HS-5 (cell line): ENCODE measurements around the gene CASP2.
"Not testable (repeated sequence)": the region's sequence is repeated elsewhere in the genome, so short reads cannot be mapped to it uniquely, and the experiment has no call there.

ENCODE experiments used
- DNase-seq: peaks from one replicate; pipeline ENCODE4 v3.0.0-alpha.2; 2012; ENCODE audit warnings: low read depth

CASP2 gene

DNA sequence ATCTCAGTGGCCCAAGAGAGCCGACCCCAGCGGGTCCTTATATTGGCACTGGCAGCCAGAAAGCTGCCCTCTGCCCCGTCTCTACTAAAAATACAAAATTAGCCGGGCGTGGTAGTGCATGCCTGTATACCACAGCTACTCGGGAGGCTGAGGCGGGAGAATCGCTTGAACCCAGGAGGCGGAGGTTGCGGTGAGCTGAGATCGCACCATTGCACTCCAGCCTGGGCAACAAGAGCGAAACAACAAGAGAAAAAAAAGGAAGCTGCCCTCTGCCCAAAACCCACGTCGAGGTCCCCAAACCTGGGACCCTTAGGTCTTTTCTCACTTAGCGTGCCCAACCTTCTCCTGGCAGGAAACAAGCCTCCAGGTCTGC is 24.0 kb upstream of the CASP2 start:
- DNase-seq: not testable (repeated sequence)

DNA sequence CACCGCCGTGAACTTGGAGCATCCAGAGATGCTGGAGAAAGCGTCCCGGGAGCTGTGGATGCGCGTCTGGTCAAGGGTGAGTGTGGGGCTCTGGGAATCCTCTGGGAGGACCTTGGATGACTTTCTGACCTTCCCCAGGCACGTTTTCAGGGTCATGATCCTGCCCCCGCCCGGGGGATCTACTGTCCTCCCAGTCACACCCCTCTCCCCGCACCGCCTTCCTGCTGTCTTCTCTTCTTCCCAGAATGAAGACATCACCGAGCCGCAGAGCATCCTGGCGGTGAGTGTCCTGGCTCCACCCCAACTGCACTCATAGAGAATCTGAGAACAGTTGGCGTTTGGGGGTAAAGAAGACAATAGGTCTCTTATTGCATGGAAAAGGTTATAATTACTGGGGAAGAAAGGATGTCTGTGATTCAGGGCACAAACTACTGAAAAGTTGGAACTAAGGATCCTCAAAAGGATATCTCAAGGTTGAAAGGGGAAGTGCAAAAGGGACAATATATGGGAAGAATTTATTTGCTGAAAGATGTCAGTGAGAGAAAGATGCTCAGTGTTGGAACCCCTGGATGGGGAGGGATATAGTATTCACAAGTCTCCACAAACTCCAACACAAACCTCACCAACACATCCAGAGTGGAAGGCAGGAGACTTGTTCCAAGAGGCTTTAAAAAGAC is 23.0 kb upstream of the CASP2 start:
- no peak for DNase-seq

DNA sequence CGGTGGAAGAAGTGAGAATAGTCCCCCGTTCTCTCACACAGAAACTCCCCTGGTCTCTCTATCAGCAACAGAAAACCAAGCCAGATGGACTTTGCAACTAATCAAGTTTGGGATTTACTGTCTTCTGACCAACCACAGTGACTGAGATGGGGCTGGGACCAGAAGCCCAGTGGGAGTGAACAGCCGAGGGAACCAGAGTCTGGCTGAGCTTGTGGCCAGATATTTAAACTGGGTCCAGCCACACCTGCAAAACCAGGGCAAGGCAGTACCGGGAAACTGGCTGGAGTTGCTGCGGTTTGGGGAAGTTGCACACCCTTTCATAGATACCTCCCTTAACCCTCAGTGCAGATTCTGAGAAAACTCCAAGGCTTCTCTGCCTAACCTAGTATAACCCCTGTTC is 18.9 kb upstream of the CASP2 start:
- DNase-seq: no peak

DNA sequence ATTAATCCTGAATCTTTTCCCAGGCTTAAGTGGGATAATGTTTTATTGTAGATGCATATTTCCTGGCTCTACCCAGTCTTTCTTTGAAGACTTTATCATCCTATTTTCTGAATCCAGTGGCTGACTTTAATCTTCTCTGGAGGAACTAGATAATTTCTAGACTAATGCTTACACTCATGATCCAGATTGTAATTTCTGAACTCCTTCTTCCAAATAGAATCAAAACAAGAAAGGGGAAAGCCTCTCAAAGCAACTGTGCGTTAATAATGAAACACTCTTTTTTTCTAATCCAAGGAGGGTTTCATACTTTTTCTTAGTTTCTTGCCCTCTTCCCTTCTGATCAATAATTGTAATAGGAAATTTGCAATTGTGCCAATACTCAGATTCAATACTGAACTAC is 16.9 kb upstream of the CASP2 start:
- DNase-seq: no peak

DNA sequence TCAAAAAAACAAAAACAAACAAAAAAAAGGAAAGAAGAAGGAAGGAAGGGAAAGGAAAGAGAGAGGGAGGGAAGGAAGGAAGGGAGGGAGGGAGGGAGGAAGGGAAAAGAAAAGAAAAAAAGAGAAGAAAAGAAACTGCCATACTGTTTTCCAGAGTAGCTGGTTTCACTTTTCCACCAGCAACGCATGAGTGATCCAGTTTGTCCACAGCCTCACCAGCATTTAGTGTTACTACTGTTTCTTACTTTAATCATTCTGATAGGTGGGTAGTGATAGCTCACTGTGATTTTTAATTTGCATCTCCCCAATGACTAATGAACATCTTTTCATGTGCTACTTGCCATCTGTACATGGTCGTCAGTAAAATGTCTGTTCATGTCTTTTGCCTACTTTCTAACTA is 15.3 kb upstream of the CASP2 start:
- DNase-seq: no peak

DNA sequence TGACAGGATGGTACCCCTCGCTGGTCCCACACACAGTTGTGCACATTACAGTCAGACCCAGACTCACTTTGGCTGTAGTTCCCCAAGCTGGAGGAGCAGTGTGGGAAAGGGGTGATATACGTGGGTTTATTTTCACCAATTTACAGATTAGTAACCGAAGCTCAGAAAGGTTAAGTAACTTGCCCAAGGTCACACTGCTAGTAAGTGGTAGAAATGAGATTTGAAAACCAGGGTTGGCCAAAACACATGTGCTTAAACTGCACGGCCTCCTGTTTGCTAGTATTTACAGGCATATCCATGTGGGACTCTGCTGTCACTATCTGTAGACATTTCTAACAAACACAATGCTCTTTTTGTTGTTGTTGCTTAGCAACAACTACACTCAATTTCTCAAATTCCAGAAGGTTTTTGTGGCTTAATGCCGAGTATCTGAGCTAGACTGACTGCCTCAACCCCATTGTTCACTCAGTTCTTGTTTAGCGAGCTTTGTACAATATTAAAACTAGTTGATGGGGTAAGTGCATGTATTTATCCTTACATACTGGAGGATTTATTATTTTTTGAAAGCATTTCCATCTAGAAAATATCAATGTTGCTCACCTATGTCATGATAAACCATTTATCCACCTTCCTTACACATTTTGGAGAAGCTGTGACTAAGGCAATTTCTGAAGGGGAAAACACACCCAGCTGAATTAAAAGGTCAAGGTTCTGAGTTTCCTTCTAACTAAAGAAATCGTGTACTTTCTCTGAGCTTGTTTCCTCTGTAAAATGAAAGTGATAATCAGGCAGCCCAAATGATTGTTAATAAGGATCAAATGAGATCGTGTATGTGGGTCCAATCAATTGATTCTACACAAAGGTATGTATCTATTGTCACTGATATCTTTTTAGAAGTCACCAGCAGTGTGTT is 8.7 kb upstream of the CASP2 start:
- no peak for DNase-seq

DNA sequence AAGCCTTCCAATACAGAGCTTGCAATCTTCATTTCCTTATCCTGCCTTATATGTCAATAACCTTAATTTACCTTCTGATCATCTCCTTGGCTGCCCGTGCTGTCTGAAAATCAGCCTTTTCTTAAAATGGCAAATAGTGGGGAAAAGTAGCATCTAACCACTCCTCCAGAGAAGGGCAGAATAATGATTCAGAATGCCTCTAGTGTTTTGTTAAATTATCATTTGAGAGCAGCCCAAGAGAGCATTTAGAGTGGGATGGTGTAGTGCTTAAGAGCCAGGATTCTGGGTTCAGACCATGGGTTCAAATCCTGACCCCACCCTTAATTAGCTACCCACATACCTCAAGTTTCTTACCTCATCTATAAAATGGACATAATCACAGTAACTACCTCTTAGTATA is 8.0 kb upstream of the CASP2 start:
- no peak for DNase-seq

DNA sequence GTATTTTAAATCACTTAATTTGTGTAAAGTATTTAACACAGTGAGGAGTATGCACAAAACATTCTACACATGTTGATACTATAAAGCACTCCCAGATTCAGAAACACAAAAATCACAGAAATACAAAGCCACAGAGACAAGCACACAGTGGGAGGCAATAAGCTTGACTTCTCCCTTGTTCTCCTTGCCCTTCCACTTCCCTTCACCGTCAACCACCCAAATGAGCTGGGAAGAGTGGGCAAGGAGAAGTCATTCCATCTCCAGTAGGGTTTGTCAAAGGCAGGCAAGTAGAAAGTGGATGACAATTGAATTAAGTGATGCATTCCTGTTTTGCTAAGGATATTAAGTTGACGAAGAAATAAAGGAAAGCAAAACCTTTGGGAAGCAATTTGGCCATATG is 7.6 kb upstream of the CASP2 start:
- no peak for DNase-seq

DNA sequence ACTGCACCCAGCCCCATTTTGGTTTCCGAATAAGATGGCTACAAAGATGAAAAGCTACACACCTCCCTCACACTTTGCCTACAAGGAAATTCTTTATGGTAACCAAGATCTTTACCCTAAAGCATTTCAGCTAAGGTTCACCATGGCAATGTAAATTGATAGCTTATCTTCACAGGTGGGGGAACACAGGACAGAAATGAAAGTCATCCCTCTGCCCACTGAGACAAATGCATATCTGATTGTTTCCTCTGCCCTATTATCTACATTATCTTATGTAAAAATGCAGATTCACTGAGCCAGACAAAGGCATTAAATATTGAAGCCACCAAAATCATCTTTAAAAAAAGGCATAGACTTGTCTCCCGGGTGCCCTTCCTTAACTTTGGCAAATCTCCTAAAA is 6.6 kb upstream of the CASP2 start:
- DNase-seq: no peak

DNA sequence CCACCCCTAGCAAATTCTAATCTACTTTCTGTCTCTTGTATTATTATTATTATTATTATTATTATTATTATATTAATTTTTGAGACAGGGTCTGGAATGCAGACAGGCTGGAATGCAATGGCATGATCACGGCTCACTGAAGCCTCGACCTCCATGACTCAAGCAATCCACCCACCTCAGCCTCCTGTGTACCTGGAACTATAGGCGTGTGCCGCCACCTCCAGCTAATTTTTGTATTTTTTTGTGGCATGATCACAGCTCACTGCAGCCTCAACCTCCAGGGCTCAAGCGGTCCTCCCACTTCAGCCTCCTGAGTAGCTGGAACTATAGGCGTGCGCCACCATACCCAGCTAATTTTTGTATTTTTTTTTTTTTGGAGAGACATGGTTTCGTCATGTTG is 6.0 kb upstream of the CASP2 start:
- DNase-seq: no peak

DNA sequence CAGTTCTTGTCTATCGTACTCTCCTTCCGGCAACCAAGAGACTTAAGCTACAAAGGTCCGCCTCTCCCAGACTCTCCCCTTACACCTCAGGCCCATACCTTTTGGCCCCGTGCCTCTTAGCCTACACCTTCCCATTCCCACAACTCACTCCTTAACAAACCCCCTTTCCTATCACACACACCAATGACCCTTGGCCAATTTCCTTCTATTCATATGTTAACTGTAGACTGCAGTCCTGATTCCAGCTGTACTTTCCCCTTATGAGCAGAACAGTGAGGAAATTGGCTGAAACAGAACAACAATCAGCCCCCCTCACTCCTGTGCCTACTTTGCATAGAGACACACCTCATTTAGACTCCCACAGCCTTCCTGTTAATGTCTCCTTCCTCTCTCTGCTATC is 4.8 kb upstream of the CASP2 start:
- DNase-seq: no peak

DNA sequence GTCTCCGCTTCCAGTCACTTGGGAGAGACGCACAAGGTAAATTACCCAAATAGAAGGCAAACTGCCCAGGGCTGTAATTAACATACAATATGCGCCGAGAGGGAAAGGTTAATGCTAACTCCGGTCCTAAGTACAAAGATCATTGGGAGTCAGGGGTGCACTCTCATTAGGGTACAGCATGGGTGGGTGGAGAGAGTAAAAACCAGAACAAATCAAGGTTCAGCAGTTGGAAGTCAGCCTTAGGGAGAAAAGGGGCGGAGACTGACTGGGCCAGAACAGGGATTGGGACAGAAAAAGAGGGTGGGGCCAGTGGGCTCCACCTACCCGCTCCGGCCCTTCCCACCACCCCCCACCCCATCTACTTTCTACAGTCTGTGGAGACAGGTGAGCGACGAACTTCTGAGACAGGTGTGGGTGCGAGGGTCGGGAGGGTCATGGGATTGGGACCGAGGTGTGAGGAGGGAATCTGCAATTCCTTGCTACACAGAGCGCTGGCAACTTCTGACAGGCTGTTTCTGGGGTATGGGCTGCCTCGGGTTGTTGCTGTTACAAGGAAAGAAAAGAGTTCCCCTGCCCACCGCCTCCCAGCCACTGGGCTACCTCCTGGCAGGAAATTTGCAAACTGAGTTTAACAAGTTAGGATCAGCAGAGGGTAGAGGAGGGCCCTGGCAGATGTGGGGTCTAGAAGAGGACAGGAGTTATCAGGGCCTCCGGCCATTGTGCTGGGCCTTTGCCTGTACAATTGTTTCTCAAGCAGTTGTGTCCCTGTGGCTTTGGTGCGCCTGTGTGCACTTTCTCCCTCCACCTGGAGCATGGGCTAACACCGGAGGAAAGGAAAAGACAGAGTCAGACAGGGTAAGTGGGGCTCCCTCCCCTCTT is 3.3 kb upstream of the CASP2 start, which contains the start of gene TMEM139:
TSS of gene TMEM139 (plus strand) at position 368 of the 879 bp plus-strand sequence. CDS start 1,000 bp downstream, outside the sequence.
- DNase-seq: no peak

DNA sequence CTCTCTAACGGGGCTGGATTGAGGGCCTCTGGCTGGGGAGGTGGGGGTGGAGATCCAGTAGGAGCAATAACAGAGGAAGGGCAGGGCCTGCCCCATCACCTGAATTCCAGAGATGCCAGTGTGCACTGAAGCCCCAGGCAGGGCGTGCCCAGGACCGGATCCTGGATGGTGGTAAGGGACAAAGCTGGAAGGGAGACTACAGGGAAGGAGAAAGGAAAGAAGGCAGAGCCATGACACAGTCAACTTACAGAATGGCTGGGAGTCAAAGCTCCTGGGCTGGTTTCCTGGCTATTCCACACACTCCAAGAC is 2.7 kb upstream of the CASP2 start:
- DNase-seq: no peak

DNA sequence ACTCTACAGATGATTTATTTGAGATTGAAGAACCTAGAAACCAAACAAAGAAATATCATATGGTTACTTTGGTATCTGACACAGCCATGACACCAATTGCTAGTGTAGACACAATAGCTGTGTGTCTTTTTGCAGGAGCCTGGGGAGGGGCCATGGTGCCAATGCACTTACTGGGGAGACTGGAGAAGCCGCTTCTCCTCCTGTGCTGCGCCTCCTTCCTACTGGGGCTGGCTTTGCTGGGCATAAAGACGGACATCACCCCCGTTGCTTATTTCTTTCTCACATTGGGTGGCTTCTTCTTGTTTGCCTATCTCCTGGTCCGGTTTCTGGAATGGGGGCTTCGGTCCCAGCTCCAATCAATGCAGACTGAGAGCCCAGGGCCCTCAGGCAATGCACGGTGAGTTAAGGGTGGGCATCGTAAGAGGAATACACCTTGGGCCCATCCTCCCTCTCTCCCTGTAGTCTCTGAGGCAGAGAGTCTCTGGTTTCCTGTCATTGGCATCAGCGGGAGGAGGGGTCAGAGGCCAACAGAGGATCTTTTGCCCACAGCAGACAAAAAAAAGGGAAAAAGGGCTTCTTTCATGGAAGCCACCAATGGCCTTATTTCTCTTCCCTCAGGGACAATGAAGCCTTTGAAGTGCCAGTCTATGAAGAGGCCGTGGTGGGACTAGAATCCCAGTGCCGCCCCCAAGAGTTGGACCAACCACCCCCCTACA is 2.2 kb upstream of the CASP2 start:
- no peak for DNase-seq

DNA sequence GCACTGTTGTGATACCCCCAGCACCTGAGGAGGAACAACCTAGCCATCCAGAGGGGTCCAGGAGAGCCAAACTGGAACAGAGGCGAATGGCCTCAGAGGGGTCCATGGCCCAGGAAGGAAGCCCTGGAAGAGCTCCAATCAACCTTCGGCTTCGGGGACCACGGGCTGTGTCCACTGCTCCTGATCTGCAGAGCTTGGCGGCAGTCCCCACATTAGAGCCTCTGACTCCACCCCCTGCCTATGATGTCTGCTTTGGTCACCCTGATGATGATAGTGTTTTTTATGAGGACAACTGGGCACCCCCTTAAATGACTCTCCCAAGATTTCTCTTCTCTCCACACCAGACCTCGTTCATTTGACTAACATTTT is 1.6 kb upstream of the CASP2 start:
- no peak for DNase-seq

DNA sequence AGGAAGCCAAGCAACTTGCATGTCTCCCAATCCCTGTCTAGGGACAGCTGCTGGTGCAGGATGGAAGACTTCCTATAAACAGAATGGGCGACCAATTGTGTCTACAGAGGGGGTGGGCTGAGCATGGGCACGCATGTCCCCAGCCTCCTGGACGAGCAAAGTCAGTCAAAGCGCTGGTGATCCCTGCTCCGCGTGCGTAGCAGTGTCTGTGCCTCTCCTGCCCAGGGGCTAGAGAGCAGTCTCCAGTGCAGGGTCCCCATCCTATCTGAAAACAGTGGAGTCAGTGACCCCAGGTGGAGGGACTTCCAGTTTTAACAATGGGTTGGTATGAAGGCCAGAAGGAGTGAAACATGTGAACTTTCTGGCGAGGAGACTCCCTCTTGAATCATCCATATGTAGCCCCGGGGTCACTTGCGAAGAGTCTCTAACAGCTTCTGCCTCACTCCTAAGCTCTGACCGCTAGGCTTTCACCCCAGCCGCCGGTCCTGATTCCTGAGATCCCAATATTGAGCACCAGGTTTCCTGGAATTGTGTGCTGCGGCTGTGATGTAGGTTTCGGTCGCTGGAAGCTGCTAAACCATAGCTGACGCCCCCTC is 714 bp upstream of the CASP2 start:
- DNase-seq: no peak

DNA sequence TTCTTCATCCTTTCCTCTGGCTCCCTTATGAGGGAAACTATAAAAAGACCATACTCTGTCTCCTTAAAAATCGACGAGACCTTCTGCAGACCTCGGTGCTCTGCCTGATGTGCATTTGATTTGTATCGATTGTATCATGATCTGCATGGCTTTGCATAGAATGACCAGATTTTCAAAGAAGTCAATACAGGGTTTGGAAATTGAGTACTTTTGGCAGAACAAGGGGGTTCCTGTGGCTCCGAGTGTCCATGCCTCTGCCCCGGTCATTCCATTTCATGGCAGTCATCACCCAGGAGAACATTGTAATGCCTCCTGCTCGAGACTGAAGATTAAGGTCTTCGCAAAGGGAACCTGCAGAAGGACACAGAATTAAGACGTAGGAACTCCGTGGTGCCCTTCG is 685 bp downstream of the CASP2 start:
- no peak for DNase-seq

DNA sequence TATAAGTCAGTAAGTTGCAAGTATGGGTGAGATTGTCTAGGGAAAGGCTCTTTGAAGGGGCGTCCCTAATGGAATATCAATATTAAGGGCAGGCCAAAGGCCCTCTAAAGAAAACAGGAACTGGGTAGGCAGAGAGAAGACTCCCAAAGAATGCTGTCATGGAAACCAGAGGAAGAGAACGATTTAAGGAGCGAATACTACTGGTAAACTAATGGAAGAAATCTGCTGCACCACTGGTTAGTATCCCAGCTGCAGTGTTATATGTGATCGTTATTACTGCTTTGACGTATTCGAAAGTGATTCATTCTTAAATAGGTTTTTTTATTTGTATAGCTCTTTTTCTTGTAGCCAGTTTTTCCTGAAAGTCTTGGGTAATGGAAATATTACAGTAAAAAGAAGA is 1.3 kb downstream of the CASP2 start:
- DNase-seq: no peak

DNA sequence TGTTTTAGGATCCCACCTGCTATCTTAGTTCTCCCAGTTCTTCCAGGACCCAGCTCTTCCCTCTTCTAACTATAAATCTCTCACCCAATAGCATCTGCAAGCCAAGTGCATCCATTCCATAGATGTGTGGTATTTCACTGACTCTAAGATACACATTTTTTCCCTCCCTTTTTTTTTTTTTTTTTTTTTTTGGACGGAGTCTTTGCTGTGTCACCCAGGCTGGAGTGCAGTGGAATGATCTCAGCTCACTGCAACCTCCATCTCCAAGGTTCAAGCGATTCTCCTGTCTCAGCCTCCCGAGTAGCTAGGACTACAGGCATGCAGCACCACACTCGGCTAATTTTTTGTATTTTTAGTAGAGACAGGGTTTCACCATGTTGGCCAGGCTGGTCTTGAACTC is 1.7 kb downstream of the CASP2 start:
- not testable (repeated sequence) for DNase-seq

DNA sequence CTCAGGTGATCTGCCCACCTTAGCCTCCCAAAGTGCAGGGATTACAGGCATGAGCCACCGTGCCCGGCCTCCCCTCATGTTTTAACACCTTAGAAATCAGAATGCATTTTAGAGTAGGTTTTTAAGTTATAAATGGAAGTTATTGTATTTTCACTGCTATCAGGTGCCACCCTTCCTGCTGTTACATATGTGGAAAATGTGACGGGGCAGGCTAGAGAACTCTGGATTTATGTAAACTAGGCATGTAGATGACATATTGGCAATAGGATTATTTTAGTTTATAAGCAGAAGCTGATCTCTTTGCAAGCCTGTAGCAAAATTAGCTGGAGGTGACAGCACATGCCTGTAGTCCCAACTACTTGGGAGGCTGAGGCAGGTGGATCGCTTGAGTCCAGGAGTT is 2.1 kb downstream of the CASP2 start:
- no peak for DNase-seq

DNA sequence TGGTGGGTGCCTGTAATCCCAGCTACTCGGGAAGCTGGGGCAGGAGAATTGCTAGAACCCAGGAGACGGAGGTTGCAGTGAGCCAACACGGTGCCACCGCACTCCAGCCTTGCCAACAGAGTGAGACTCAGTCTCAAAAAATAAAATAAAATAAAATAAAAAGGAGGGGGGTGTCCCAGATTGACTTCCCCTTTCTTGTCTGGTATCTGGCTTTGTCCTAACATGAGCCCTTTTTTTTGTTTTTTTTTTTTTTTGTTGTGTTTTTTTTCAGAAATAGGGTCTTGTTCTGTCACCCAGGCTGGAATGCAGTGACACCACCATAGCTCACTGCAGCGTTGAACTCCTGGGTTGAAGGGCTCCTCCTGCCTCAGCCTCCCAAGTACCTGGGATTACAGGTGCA is 4.7 kb downstream of the CASP2 start:
- DNase-seq: no peak

DNA sequence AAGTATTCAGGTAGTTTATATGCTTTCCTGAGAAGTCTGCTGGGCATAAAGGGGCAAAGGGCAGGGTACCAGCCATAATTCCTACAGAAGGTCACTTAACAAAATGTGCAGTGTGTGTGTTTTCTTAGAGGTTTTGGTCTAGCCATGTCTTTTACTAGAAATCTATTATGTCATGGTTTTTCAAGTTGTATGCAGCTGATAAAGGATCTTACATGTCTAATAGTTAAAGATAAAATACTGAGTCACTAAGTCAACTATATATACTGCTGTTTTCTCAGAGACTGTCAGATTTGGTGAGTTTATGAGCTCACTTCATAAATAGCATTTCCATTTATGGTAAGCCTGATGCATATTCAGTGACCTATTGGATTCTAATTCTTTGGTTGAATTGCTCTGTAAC is 7.7 kb downstream of the CASP2 start:
- no peak for DNase-seq
